Mucosa of descending colon (tissue), 3 donors: ENCODE results near the gene PRR16. TPM values are rescaled to one million over a fixed set of nuclear protein-coding genes. Genes with fewer than 3 reads are reported as not detected.

Experiments
- ATAC-seq: fragments of 200-7000 bp; cut with Tn5 transposase; one replicate; pipeline ENCODE4 v1.9.1; 2020; ENCODE audit warnings: mild to moderate bottlenecking, moderate library complexity
- DNase-seq, 3 donors: peaks; one replicate each; pipeline ENCODE4 v3.0.0-alpha.2; 2020
- H3K36me3 ChIP-seq: fragments of 200-600 bp; one replicate; pipeline ENCODE4 v1.8.0; 2021; ENCODE audit warnings: low read depth, mild to moderate bottlenecking
- H3K4me1 ChIP-seq: fragments of 200-600 bp; one replicate; pipeline ENCODE4 v1.8.0; 2021; ENCODE audit warnings: low read depth, mild to moderate bottlenecking
- H3K4me3 ChIP-seq: fragments of 200-600 bp; one replicate; pipeline ENCODE4 v1.8.0; 2021; ENCODE audit warnings: mild to moderate bottlenecking
- H3K9me3 ChIP-seq: fragments of 200-600 bp; one replicate; pipeline ENCODE4 v1.8.0; 2021; ENCODE audit warnings: mild to moderate bottlenecking
- CTCF ChIP-seq: fragments of 200-600 bp; IDR thresholded peaks from one replicate; pipeline ENCODE4 v1.8.0; 2022; ENCODE audit warnings: antibody characterized with exemption, mild to moderate bottlenecking
- intact Hi-C, 2 donors: fragments of 100-400 bp; cut with DNase I in 1 of 2; cut with micrococcal nuclease in 1 of 2; formaldehyde crosslinking; loops; one replicate each; pipeline versions ENCODE4 v1.11.0 to v1.11.1; 2022; cut with DNase I, micrococcal nuclease
- total RNA-seq, 3 donors: library from RNA; stranded (reverse); fragmentation: NEBNext Ultra II Directional in 2 of 3; extraction: Animal tissue kit (Norgen Biotek cat#: 25700) in 2 of 3; gene quantifications; one replicate each; pipeline versions ENCODE4 v1.2.1 to v1.2.4, GENCODE V29; 2021 to 2023
- donor health status: DM: no; HTN: no; CAD: no; lungs with moderate emphysema.
- donor health status: DM: no; HTN: no; CAD: no.
- donor health status: DM: no; HTN: yes; CAD: no.

Gene PRR16
- total RNA-seq, 3 donors from 2014 or later = 0.69 to 2.9 (median 1.9) TPM

GRCh38 chr5:120473332-120473731 lies 9.2 kb downstream of the PRR16 start:
- H3K9me3 ChIP-seq = no peaks in the 10 kb centered on the region
- no peaks in the 10 kb centered on the region for H3K36me3 ChIP-seq
- DNase-seq (no peak), ATAC-seq (no peak)
- intact Hi-C loops = no loop called here
- TF ChIP-seq CTCF = no peak
- H3K4me1 ChIP-seq = no peaks in the 10 kb centered on the region
- H3K4me3 ChIP-seq = no peak overlapping the region

- intact Hi-C loops = no loop called here
- Histone ChIP-seq H3K9me3 (no peaks in the 10 kb centered on the region), H3K4me1 (no peaks in the 10 kb centered on the region), H3K4me3 (no peak overlapping the region), H3K36me3 (no peaks in the 10 kb centered on the region)
- no peak for TF ChIP-seq CTCF
- ATAC-seq (no peak), DNase-seq (no peak)
Observed at GRCh38 chr5:120476063-120476462, 12.0 kb downstream of the PRR16 start.

- no peaks in the 10 kb centered on the region for H3K36me3 ChIP-seq
- no peak for DNase-seq
- intact Hi-C loops = no loop called here
Observed at GRCh38 chr5:120479066-120479465, 15.0 kb downstream of the PRR16 start.

GRCh38 chr5:120499876-120500563 lies 35.9 kb downstream of the PRR16 start:
- no peaks in the 10 kb centered on the region for H3K9me3 ChIP-seq
- TF ChIP-seq CTCF = no peak
- DNase-seq (no peak), ATAC-seq (no peak)
- intact Hi-C loops = no loop called here
- H3K36me3 ChIP-seq = no peaks in the 10 kb centered on the region
- no peaks in the 10 kb centered on the region for H3K4me1 ChIP-seq
- H3K4me3 ChIP-seq = no peak overlapping the region

More at GRCh38 chr5:120479066-120479465, 15.0 kb downstream of the PRR16 start:
- no peak for TF ChIP-seq CTCF
- no peak overlapping the region for H3K4me3 ChIP-seq
- H3K9me3 ChIP-seq = no peaks in the 10 kb centered on the region
- H3K4me1 ChIP-seq = no peaks in the 10 kb centered on the region
- no peak for ATAC-seq

- intact Hi-C loops = no loop called here
- ATAC-seq (no peak), DNase-seq (no peak)
- H3K9me3 ChIP-seq = no peaks in the 10 kb centered on the region
- no peaks in the 10 kb centered on the region for H3K4me1 ChIP-seq
- H3K36me3 ChIP-seq = no peaks in the 10 kb centered on the region
- TF ChIP-seq CTCF = no peak
- no peak overlapping the region for H3K4me3 ChIP-seq
Observed at GRCh38 chr5:120502531-120502930, 38.4 kb downstream of the PRR16 start.

GRCh38 chr5:120503341-120503740 lies 39.2 kb downstream of the PRR16 start:
- no peak for ATAC-seq
- DNase-seq = no peak

More at GRCh38 chr5:120503341-120503740, 39.2 kb downstream of the PRR16 start:
- Histone ChIP-seq H3K4me1 (no peaks in the 10 kb centered on the region), H3K4me3 (no peak overlapping the region), H3K9me3 (no peaks in the 10 kb centered on the region), H3K36me3 (no peaks in the 10 kb centered on the region)
- intact Hi-C loops = no loop called here
- no peak for TF ChIP-seq CTCF
